SU-DHL-6 (cell line): ENCODE results near the gene SLC39A10.

Experiments used
- EZH2phosphoT487 ChIP-seq: fragments of 200-600 bp; sonication (generic), shearing (Covaris generic); conservative IDR thresholded peaks from 2 replicates; pipeline ENCODE4 v1.6.1; 2018; ENCODE audit warnings: mild to moderate bottlenecking, antibody characterized with exemption, low read length, moderate library complexity, mixed read lengths
- TF ChIP-seq, protein P1 (sequence below): fragments of 200-600 bp; sonication (generic); IDR thresholded peaks from one replicate; pipeline ENCODE4 v1.5.1; 2017; ENCODE audit warnings: antibody characterized with exemption, mild to moderate bottlenecking, low read length, moderate library complexity; ENCODE audit not compliant: insufficient read depth, poor library complexity, severe bottlenecking

GRCh38 chr2:195758846-195759245 is 101.8 kb downstream of the SLC39A10 start:
- TF ChIP-seq, protein P1, sequence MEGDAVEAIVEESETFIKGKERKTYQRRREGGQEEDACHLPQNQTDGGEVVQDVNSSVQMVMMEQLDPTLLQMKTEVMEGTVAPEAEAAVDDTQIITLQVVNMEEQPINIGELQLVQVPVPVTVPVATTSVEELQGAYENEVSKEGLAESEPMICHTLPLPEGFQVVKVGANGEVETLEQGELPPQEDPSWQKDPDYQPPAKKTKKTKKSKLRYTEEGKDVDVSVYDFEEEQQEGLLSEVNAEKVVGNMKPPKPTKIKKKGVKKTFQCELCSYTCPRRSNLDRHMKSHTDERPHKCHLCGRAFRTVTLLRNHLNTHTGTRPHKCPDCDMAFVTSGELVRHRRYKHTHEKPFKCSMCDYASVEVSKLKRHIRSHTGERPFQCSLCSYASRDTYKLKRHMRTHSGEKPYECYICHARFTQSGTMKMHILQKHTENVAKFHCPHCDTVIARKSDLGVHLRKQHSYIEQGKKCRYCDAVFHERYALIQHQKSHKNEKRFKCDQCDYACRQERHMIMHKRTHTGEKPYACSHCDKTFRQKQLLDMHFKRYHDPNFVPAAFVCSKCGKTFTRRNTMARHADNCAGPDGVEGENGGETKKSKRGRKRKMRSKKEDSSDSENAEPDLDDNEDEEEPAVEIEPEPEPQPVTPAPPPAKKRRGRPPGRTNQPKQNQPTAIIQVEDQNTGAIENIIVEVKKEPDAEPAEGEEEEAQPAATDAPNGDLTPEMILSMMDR: no peak
- TF ChIP-seq EZH2phosphoT487: no peak
